ENCODE results near the gene BLTP3A.

DNA sequence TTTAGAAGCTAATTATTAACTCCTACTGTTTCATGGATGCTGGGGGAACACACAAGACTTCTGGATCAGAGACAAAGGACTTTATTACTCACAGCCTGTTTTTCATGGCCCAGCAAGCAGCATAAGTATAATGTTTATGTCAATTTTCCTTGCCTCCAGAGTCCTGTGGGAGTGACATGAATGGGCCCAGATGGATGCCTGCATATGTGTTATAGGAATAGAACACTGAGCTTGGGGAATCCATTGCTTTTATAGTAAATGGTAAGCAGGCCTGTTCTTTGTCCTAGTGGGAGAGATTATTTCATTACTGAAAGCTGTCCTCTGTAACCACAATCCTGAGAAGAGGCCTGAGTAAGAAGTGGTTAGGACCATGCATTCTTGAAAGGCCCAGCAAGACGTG is 25.6 kb downstream of the BLTP3A start:
- TF ChIP-seq, protein P1, sequence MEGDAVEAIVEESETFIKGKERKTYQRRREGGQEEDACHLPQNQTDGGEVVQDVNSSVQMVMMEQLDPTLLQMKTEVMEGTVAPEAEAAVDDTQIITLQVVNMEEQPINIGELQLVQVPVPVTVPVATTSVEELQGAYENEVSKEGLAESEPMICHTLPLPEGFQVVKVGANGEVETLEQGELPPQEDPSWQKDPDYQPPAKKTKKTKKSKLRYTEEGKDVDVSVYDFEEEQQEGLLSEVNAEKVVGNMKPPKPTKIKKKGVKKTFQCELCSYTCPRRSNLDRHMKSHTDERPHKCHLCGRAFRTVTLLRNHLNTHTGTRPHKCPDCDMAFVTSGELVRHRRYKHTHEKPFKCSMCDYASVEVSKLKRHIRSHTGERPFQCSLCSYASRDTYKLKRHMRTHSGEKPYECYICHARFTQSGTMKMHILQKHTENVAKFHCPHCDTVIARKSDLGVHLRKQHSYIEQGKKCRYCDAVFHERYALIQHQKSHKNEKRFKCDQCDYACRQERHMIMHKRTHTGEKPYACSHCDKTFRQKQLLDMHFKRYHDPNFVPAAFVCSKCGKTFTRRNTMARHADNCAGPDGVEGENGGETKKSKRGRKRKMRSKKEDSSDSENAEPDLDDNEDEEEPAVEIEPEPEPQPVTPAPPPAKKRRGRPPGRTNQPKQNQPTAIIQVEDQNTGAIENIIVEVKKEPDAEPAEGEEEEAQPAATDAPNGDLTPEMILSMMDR (IDR thresholded peaks at IDR 0.05; ENCODE audit: insufficient read depth, low read length), result no peak
- TF ChIP-seq POLR2AphosphoS5 (IDR thresholded peaks at IDR 0.05; ENCODE audit: low read depth) (no peak), GABPA (IDR thresholded peaks at IDR 0.05; ENCODE audit: low read depth) (no peak), SPI1 (IDR thresholded peaks at IDR 0.05; ENCODE audit: borderline replicate concordance, low read depth) (no peak)
- TF ChIP-seq, protein P2, sequence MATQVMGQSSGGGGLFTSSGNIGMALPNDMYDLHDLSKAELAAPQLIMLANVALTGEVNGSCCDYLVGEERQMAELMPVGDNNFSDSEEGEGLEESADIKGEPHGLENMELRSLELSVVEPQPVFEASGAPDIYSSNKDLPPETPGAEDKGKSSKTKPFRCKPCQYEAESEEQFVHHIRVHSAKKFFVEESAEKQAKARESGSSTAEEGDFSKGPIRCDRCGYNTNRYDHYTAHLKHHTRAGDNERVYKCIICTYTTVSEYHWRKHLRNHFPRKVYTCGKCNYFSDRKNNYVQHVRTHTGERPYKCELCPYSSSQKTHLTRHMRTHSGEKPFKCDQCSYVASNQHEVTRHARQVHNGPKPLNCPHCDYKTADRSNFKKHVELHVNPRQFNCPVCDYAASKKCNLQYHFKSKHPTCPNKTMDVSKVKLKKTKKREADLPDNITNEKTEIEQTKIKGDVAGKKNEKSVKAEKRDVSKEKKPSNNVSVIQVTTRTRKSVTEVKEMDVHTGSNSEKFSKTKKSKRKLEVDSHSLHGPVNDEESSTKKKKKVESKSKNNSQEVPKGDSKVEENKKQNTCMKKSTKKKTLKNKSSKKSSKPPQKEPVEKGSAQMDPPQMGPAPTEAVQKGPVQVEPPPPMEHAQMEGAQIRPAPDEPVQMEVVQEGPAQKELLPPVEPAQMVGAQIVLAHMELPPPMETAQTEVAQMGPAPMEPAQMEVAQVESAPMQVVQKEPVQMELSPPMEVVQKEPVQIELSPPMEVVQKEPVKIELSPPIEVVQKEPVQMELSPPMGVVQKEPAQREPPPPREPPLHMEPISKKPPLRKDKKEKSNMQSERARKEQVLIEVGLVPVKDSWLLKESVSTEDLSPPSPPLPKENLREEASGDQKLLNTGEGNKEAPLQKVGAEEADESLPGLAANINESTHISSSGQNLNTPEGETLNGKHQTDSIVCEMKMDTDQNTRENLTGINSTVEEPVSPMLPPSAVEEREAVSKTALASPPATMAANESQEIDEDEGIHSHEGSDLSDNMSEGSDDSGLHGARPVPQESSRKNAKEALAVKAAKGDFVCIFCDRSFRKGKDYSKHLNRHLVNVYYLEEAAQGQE (IDR thresholded peaks at IDR 0.05; ENCODE audit: insufficient replicate concordance, low read depth), result no peak

Measured in HL-60 (cell line).